Neural cell (in vitro differentiated cells): ENCODE results near the gene GBP6.

Experiments used
- CTCF ChIP-seq: fragments of 450-650 bp; IDR thresholded peaks from 2 replicates; pipeline ENCODE4 v1.5.1; 2014; ENCODE audit warnings: antibody characterized with exemption, mild to moderate bottlenecking, moderate library complexity; ENCODE audit not compliant: poor library complexity, severe bottlenecking
- SMC3 ChIP-seq: fragments of 450-650 bp; conservative IDR thresholded peaks from 2 replicates; pipeline ENCODE4 v1.6.1; 2014; ENCODE audit warnings: antibody characterized with exemption, mild to moderate bottlenecking, moderate library complexity; ENCODE audit not compliant: poor library complexity
- TAF1 ChIP-seq: IDR thresholded peaks from 2 replicates; pipeline ENCODE4 v1.6.1; 2012; ENCODE audit warnings: low read depth

- TF ChIP-seq TAF1 (no peak), CTCF (no peak), SMC3 (no peak)
Observed at GRCh38 chr1:89331890-89332289, 32.0 kb upstream of the GBP6 start.
